Stimulated activated CD8-positive, alpha-beta memory T cell treated with anti-CD3 and anti-CD28 coated beads, Interleukin-7, amount 100 ng/mL, for 4 hours (primary cell): Measurements from ENCODE around the gene ZNRF3.
A peak's percentile ranks its signal among the peaks of the same experiment; 100 is the strongest.
"Not testable (repeated sequence)": the region's sequence is repeated elsewhere in the genome, so short reads cannot be mapped to it uniquely, and the experiment has no call there.

ENCODE experiments used
- DNase-seq, 2 donors: peaks; one replicate each; pipeline ENCODE4 v3.0.0-alpha.2; 2020; ENCODE audit warnings: low read depth in 2 of 2

Gene ZNRF3

DNA sequence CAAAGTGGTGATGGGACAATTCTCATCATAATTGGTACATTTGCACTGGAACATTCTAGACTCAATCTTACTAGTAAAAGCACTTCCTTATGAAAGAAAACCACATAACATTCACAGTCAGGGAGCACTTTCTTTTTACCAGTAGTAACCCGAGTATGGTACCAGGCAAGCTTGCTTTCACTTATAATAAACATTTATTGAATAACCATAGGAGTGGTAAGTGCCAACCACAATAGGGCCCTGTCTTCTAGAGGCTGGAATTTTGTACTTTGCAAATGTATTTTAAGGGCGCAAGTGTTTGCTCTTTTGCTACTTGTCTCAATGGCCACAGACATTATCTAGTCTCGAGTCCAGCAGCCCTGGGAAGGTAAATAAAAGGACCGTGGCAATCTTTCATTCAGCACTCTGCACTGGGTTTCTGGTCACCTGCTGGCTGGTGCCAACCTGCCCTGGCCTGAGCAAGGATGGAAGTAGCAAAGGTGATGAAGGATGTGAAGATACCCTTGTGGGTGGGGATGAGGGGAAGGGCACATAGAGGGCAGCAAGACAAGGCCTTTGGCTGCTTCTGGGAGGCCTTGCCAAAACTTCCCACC, 154.1 kb downstream of the ZNRF3 start:
- DNase-seq: no peak

DNA sequence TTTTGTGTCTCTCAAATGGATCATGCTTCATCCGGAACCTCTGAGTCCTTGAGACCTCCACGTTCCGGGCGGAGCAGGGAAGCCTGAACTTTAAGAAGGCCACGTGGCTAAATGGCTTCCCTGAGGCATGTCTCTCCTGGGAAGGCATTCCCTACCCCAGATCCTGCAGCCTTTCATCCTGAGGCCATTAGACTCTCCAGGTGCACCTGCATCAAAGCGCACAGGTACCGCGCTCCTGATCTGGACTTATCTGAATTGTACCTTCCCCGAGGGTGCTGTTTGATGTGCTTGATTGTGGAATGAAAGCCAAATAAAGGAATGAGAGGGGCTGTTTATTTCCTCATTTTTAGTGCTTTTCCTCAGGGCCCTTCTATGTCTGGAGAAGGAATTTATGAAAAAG, 155.8 kb downstream of the ZNRF3 start:
- no peak for DNase-seq

DNA sequence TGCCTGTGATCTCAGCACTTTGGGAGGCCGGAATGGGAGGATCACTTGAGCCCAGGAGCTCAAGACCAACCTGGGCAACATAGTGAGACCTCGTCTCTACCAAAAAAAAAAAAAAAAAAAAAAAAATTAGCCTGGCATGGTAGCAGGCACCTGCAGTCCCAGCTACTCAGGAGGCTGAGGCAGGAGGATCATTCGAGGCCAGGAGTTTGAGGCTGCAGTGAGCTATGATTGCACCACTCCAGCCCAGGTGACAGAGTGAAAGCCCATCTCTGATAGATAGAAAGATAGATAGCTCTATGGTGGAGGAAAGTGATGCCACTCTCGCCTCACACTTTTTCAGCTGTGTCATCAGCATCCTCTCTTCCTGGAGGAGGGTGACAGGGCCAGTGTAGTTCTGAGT, 156.3 kb downstream of the ZNRF3 start:
- DNase-seq: not testable (repeated sequence)

DNA sequence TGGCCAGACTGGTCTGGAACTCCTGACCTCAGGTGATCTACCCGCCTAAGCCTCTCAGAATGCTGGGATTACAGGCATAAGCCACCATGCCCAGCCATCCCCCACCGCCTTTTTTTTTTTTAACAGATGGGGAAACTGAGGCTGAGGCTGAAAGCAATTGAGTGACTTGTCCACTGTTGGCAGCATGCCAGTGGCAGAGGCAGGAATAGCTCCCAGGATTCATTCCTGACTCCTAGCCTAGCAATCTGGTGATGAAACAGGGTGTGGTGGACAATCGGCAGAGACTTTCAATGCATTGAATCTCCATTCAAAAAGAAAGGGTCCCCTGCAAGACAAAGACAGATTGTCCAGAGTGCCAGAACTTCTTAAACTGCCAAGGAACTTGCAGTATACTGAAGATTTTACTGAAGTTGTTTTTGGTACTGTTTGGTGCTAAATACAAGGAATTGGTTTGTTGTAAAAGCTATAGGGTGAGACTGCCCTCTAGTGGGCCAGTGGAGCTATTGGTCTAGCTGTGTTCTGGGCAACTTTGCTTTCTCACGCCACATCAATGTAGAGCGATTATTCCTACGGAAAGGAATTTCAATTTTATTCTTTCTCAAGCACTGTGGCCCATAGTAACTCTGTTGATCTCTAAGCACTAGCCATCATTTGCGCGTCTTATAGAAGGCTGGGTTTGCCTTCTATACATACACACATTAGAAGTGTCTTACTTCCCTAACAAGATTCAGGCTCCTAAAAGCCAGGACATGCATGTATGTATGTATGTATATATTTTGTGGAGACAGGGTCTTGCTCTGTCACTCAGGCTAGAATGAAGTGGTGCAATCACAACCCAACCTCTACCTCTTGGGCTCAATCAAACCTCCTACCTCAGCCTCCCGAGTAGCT, 157.3 kb downstream of the ZNRF3 start:
- DNase-seq: peak; percentile 43 to 46

DNA sequence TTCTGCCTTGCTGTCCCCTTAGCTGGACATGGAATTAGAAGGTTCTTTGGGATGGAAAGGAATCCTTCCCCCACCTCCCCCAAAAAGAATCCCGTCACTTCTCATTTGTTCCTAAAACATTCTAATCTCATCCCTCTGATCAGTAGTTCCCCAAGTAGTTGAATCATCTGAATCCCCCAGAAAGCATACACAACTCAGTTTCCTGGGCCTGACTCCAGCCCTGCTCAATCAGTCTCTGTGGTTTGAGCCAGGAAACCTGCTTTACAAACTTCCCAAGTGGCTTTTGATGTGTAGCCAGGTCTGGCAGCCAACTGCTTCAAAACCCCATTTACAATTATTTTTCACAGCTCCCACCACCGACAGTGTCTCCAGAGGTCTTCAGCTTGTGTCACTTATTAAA, 158.0 kb downstream of the ZNRF3 start:
- no peak for DNase-seq

DNA sequence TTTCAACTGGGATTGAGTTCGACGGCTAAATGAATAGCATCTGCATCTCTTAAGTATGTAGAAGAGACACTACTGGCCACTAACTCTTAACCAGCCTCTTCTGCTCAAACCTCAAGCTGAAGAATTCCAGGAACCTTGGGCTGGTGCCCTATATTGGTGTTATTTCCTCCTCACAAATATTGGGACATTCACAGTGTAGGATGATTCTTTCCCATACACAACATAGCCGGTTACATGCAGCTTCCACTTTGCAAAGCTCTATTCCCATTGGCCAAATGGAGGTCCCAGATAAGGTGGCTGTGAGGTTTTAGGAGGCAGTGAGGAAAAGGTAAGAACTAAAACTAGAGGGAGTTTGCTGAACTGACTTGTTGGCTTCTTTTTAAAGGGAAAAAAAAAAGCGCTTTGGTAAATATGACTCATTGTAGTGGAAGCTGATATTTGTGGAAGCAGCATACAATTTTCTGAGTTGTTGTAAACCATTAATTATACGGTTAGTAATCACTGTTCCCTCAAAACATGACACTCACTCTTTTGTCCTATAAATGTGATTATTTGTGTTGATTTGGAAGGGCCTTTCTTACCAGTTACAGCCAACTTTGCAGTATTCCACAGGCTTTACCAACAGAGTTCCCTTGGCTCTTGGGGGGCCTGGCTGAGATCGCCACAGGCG, 160.7 kb downstream of the ZNRF3 start:
- no peak for DNase-seq

DNA sequence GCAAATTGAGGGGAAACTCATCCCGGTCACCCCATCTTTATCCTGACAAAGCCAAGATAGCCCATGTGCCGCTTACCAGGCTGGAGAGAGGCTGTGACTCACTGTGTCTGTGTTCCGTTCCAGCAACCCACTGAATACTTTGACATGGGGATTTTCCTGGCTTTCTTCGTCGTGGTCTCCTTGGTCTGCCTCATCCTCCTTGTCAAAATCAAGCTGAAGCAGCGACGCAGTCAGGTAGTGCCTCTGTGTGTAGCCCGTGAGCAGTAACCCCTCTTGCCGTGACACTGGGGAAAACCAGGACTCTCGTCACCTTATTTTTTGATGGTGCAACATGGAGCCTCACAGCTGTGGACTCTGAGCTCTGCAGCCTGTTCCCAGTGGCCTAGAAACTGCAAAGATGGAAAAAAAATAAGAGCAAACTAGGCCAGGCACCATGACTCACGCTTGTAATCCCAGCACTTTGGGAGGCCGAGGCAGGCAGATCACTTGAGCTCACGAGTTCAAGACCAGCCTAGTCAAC, 161.3 kb downstream of the ZNRF3 start:
- DNase-seq: no peak

DNA sequence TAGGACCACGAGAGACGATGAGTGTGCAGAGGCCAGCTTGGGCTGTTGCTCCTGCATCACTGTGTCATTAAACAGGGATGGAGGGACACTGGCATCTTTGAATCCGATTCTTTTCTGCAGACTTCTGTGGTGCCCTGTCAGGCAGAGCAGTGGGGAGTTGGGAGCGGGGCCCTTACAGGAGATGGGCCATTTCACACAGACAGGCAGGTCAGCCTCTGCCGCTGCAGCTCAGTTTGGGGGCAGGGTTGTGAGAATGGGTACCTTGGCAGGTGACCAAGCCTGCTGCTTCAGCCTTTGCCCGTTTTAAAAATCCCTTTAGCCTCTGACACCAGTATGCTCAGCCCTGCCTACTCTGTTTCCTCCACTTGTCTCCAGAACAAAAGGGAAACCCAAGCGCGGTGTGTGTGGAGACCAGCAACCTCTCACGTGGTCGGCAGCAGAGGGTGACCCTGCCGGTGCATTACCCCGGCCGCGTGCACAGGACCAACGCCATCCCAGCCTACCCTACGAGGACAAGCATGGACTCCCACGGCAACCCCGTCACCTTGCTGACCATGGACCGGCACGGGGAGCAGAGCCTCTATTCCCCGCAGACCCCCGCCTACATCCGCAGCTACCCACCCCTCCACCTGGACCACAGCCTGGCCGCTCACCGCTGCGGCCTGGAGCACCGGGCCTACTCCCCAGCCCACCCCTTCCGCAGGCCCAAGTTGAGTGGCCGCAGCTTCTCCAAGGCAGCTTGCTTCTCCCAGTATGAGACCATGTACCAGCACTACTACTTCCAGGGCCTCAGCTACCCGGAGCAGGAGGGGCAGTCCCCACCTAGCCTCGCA, 165.7 kb downstream of the ZNRF3 start:
- no peak for DNase-seq

DNA sequence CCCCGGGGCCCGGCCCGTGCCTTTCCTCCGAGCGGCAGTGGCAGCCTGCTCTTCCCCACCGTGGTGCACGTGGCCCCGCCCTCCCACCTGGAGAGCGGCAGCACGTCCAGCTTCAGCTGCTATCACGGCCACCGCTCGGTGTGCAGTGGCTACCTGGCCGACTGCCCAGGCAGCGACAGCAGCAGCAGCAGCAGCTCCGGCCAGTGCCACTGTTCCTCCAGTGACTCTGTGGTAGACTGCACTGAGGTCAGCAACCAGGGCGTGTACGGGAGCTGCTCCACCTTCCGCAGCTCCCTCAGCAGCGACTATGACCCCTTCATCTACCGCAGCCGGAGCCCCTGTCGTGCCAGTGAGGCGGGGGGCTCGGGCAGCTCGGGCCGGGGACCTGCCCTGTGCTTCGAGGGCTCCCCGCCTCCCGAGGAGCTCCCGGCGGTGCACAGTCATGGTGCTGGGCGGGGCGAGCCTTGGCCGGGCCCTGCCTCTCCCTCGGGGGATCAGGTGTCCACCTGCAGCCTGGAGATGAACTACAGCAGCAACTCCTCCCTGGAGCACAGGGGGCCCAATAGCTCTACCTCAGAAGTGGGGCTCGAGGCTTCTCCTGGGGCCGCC, 166.4 kb downstream of the ZNRF3 start:
- no peak for DNase-seq

DNA sequence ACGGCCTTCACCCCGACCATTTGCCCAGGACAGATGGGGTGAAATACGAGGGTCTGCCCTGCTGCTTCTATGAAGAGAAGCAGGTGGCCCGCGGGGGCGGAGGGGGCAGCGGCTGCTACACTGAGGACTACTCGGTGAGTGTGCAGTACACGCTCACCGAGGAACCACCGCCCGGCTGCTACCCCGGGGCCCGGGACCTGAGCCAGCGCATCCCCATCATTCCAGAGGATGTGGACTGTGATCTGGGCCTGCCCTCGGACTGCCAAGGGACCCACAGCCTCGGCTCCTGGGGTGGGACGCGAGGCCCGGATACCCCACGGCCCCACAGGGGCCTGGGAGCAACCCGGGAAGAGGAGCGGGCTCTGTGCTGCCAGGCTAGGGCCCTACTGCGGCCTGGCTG, 167.1 kb downstream of the ZNRF3 start:
- DNase-seq: no peak

DNA sequence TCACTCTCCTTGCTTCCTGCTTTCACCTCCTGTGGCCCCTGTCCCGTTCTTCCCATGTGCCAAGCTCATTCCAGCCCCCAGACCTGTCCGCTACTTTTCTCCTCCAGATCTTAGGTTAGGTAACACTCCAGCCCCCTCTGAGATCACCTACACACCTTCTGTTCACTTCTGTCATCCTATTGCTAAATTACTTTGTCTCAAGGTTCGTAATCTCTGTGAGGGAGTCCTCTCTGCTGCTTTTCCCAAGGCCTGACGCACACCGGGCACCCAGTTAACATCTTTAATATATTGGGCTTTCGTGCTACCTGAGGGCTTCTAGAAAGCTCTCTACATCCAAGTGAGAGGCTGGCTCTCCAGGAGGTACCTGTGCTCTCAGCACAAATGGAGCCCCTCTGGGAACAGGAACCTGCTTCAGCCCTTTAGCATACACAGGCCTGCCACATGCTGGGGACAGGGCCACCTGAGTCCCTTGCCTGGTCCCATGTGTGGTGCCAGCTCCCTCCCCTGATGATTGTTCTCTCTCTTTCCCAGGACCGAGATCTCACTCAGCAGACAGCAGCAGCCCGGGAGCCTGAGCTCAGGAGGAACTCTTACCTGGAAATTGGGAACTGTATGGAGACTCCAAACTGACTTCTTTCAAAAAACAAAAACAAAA, 169.8 kb downstream of the ZNRF3 start:
- no peak for DNase-seq

DNA sequence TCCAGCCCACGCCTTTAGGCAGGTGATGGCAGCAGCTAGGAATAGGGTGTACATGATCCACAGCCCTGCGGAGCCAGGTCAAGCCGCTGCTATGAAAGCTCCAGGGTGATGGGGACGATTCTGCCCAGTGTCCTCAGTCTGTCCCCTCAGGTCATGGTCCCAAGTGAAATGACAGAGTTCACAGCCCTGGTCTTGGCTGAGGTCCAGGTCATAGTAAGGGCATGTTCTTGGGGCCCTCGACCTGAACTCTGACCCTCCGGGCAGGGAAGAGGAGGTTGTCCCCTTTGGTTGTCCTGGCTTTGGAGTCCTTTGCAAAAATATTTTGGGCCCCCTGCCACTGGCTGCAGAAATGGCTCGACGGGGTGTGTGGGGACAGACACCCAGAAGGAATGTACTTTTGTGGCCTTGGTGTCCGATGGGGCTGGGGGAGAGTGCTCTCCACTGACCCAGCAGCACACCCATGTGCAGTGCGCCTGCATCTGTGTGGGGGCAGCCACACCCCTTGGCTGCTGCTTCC, 170.9 kb downstream of the ZNRF3 start:
- DNase-seq: no peak

DNA sequence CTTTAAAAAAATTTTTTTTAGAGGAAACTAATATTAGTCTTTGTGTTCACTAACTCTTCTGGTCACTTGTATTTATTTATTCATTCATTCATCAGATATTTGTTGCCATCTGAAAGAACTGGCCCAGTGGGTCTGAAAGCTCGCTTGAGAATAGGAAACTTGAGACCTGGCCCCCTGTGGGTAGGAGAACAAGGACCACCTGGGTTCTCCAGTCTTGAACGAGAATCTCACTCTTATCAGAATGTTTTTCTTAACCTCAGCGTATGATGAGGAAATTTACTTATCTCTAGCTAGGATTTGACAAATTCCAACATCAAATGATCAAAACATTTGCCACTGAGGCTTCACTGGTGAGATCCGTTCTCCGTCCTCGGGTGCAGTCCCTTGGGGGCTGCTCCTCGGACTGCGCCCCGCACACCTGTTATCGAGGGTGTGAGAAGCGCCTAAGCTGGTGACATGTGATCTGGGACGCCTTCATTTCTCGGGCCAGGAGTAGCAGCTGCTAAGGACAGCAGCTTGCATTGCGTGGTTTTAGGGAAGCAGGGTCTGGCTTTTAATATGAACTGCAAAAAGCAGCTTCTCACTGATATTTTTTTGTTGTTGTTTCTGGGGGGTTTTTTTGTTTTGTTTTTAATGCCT, 171.9 kb downstream of the ZNRF3 start:
- DNase-seq: no peak

DNA sequence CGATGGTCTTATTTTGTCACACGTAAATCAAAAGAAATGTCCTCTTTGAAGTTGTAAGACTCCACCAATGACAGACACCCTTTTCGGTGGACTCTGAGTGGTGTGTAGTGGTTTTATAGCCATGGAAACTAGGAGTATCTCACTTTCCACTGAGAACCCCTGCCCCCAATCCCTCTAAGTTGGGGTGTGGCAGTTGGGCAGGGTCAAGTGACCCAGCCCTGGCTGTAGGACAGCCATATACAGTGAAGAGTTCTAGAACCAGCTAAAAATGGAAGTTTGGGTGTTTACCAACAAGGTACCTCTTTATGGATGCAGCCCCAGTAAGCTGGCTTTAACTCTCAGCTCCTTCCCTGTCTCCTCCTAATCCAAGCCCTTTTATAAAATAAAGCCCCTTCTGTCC, 173.1 kb downstream of the ZNRF3 start:
- no peak for DNase-seq

DNA sequence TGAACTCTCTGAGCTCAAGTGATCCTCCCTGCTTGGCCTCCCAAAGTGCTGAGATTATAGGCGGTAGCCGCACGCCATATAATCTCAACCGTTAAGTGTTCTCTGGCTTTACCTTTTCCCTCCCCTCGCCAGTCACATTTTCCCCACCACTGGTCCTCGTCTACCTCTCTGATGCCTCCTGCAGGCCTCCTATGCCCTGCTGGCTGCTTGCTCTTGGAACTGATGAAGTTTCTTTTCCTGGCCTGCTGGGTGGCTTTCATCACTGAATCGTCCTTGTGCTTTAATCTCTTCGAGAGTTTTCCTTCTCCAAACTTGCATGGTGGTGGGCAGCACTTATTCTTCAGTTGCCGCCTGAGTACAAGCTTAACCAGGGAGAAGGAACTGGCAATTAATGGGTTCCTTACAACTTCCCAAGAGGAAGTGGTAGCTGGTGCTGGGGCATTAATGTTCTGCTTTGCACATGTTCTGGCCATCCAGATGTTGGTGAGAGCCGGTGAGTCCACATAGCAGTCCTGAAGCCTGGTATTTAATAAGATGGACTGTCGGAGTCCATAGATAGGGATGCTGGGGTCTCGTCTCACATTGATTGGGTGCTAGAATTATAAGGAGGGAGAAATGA, 177.0 kb downstream of the ZNRF3 start:
- DNase-seq: no peak

DNA sequence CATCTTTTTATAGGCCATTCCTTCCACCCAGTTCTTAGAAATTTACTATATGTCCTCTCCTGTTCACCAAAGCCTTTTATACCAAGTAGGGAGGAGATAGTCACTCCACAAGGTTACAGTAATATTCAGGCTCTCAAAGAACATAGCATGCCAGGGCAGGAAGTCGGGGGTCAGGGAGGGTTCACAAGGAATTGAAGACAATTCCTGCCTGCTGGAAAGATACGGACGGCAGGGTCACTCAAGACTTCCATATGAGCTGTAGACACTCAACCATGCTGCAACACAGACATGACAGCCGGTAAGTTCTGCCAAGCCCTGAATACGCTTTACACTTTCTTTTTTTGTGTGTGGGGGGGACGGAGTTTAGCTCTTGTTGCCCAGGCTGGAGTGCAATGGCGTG, 177.6 kb downstream of the ZNRF3 start:
- no peak for DNase-seq

DNA sequence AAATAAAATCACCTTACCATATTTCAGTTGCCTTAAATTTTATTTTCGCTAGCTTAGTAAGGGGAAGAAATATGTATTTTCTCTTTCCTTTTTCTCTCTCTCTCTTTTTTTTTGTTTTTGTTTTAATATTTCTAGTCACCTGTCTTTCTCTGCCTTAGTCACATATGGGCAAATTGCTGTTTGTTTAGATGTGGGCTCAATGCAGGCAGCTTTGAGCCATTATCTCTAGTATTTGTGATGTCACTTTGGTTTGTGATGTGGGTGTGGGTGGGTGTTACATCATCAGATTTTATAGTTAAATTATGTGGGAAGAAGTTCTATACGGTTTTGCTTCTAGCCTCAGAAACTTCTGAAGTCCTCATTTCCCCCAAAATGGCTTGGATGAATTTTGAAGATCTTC, 178.4 kb downstream of the ZNRF3 start, which contains the start of gene C22orf31:
Gene C22orf31, minus strand, starts transcription at position 59 of the 400 bp plus-strand sequence. Its CDS starts 39 bp downstream, at position 20.
- no peak for DNase-seq

DNA sequence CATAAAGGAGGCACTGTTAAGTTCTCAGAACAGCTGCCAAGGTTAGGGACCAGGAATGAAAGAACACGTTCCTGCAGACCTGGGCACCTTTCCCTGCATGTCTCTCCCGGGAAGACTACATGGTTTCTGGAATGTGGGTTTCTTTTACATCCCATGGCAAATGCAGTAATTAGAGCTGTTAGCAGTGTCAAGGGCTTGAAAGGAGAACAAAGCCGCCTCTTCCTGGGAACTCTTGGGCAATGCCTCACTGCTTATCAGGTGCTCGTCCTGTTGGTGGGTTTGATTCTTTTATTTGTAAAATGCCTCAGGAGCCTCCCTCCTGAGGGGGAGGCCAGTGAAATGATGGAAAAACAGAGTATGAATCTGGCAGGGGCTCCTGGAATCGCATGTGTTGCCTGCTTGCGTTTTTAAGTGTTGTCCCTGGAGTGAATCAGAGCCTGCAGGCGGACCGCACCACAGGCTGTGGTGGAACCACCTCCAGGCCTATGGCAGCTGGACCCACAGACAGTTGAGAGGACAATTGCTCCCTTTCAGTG, 179.0 kb downstream of the ZNRF3 start:
- no peak for DNase-seq
